Brain microvascular endothelial cell (primary cell): Measurements from ENCODE around the gene SRRT.
"Not testable (repeated sequence)": the region's sequence is repeated elsewhere in the genome, so short reads cannot be mapped to it uniquely, and the experiment has no call there.

ENCODE experiments used
- DNase-seq: peaks from one replicate; pipeline ENCODE4 v3.0.0-alpha.2; 2020
- H3K27ac ChIP-seq: fragments of 250-450 bp; sonication (Bioruptor Pico); 2 replicates; pipeline ENCODE4 v1.5.1; 2020; ENCODE audit warnings: mild to moderate bottlenecking, moderate library complexity
- H3K27me3 ChIP-seq: fragments of 250-450 bp; sonication (Bioruptor Pico); replicated peaks from 2 replicates; pipeline ENCODE4 v1.5.1; 2020; ENCODE audit warnings: mild to moderate bottlenecking
- H3K36me3 ChIP-seq: fragments of 250-450 bp; sonication (Bioruptor Pico); replicated peaks from 2 replicates; pipeline ENCODE4 v1.5.1; 2020; ENCODE audit warnings: mild to moderate bottlenecking
- H3K4me3 ChIP-seq: 2 replicates; pipeline ENCODE4 v1.5.1; 2011; ENCODE audit warnings: low read depth, mild to moderate bottlenecking, control low read depth, low read length, moderate library complexity
- CTCF ChIP-seq: IDR thresholded peaks from 2 replicates; pipeline ENCODE4 v1.5.1; 2011; ENCODE audit warnings: low read depth, mild to moderate bottlenecking, moderate library complexity, low read length, control low read depth, inconsistent platforms; ENCODE audit errors: missing control alignments
- in situ Hi-C: cut with HindIII; loops from 2 replicates; pipeline ENCODE4 v1.10.0; 2017; ENCODE audit warnings: low sequenced_read_pairs, low pct_ligation_motif_present

SRRT gene

GRCh38 chr7:100852048-100852872 is 22.6 kb upstream of the SRRT start, which contains the start of gene SLC12A9:
SLC12A9 (plus strand) TSS chr7:100852713; CDS start chr7:100854198, 1,485 bp downstream.
- H3K36me3 ChIP-seq: no peaks in the 10 kb centered on the region
- in situ Hi-C loops: no loop called here
- DNase-seq: peak; percentile 80
- peak within 1 kb of the TSS; percentile 78 for H3K4me3 ChIP-seq
- H3K27ac ChIP-seq: no peak within 1 kb of the TSS
- peak; percentile 94 for TF ChIP-seq CTCF
- H3K27me3 ChIP-seq: no peaks in the 10 kb centered on the region

- no peaks in the 10 kb centered on the region for H3K27me3 ChIP-seq
- no peak for DNase-seq
- no peak overlapping the region for H3K4me3 ChIP-seq
- TF ChIP-seq CTCF: no peak
- H3K36me3 ChIP-seq: no peaks in the 10 kb centered on the region
- in situ Hi-C loops: no loop called here
- no peak overlapping the region for H3K27ac ChIP-seq
Observed at GRCh38 chr7:100854146-100854895, 20.6 kb upstream of the SRRT start.

- H3K4me3 ChIP-seq, H3K27me3 ChIP-seq, in situ Hi-C loops, DNase-seq, H3K27ac ChIP-seq, H3K36me3 ChIP-seq: not testable (repeated sequence)
Observed at GRCh38 chr7:100854899-100855298, 20.0 kb upstream of the SRRT start.

GRCh38 chr7:100855515-100855914 is 19.4 kb upstream of the SRRT start:
- Histone ChIP-seq H3K4me3 (no peak overlapping the region), H3K36me3 (peaks cover 3% of the 10 kb centered on the region), H3K27ac (no peak overlapping the region), H3K27me3 (no peaks in the 10 kb centered on the region)
- no peak for DNase-seq
- in situ Hi-C loops: no loop called here
- no peak for TF ChIP-seq CTCF

- no peak overlapping the region for H3K4me3 ChIP-seq
- no peak for TF ChIP-seq CTCF
- peaks cover 8% of the 10 kb centered on the region for H3K36me3 ChIP-seq
- no peak for DNase-seq
- H3K27ac ChIP-seq: no peak overlapping the region
- H3K27me3 ChIP-seq: no peaks in the 10 kb centered on the region
- in situ Hi-C loops: no loop called here
Observed at GRCh38 chr7:100856871-100857282, 18.0 kb upstream of the SRRT start.

- H3K27me3 ChIP-seq: no peaks in the 10 kb centered on the region
- TF ChIP-seq CTCF: no peak
- H3K36me3 ChIP-seq: peaks cover 8% of the 10 kb centered on the region
- no peak for DNase-seq
- H3K27ac ChIP-seq: no peak overlapping the region
- in situ Hi-C loops: no loop called here
- no peak overlapping the region for H3K4me3 ChIP-seq
Observed at GRCh38 chr7:100859856-100860255, 15.0 kb upstream of the SRRT start.
